Sigmoid colon (tissue), 4 donors: ENCODE data around the gene TMEM140.

Experiments used
- EP300 ChIP-seq, 4 donors: sonication (generic); formaldehyde crosslinking; IDR thresholded peaks; one replicate each; pipeline ENCODE4 v1.6.1; 2017; ENCODE audit warnings: antibody characterized with exemption in 4 of 4
- POLR2A ChIP-seq, 2 donors: fragments of 450-650 bp; IDR thresholded peaks; one replicate each; pipeline ENCODE4 v1.6.1; 2016; ENCODE audit warnings: antibody characterized with exemption in 2 of 2, mild to moderate bottlenecking in 2 of 2, moderate library complexity in 2 of 2
- POLR2AphosphoS5 ChIP-seq, 4 donors: sonication (generic); formaldehyde crosslinking; IDR thresholded peaks; one replicate each; pipeline ENCODE4 v1.6.1; 2017; ENCODE audit warnings: antibody characterized with exemption in 4 of 4

- TF ChIP-seq POLR2A (IDR thresholded peaks at IDR 0.05) = no peak
- TF ChIP-seq POLR2AphosphoS5 (IDR thresholded peaks at IDR 0.05) = no peak
- no peak for TF ChIP-seq EP300 (IDR thresholded peaks at IDR 0.05)
Measured at GRCh38 chr7:135154734-135155133, 6.9 kb downstream of the TMEM140 start.
